GM21576 (cell line): ENCODE results near the gene RPL27A.

Experiments used
- ATAC-seq: cut with Tn5 transposase; IDR thresholded peaks from one replicate; pipeline ENCODE4 v1.9.1; 2021; ENCODE audit warnings: mild to moderate bottlenecking, moderate library complexity; ENCODE audit not compliant: unreplicated experiment

Gene RPL27A

GRCh38 chr11:8720352-8720751 lies 37.8 kb downstream of the RPL27A start:
- ATAC-seq, result no peak

- no peak for ATAC-seq
Observed at GRCh38 chr11:8720868-8721608, 38.4 kb downstream of the RPL27A start.

DNA sequence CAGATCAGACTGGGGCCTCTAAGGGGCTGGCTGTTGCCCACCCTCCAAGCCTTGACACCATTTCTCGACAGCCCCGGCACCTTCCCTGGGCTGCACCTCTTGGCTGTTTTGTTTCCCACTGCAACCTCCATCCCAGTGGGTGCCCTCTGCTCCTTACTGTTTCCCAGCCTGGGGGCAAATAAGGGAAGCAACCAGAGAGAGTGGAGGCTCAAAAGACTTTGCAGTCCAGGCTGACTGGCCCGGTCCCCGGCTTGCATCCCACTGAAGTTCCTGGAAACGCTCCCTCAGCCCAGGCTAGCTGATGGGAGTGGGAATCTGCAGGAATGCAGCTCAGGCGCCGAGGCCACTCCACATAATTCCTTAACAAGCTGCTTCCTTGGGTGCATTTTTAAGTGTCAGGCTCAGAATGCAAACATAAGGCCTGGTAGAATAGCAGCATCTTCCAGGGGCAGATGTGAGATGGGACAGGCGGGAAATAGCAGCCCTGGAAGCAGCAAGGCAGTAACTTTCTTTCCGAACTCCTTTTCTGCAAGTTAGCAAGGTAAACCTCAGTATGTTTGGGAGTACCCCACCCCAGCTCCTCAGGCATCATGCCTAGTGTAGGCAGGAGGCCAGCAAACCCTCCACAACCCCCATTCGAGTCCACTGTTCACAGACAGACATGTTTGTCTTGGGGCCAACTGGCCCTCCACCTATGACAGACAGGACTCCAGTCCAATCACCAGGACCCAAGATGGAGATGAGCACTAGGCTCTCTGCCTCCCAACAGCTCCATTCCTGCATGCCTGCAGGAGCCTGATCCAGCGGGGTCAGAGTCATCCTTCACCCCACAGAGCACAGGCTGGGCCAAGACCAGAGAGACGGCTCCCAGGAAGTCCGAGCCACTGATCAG lies 39.3 kb downstream of the RPL27A start:
- ATAC-seq, result no peak

- ATAC-seq, result no peak
Observed at GRCh38 chr11:8722809-8723208, 40.2 kb downstream of the RPL27A start.

DNA sequence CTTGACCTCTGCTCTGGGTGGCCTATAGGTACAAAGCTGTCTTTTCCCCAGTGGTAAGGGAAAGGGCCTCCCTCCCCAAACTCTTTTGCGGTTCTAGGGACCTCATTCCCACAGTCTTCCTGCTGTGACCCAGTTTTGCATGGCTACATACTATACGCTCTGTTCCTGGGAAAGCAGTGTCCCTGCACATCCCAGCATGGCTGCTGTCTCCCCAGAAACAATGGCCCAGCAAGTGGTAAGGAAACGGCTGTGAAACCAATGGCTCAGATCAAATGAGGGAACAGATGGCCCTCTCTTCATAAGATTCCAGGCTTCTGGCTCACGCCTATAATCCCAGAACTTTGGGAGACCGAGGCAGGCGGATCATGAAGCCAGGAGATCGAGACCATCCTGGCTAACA lies 41.1 kb downstream of the RPL27A start:
- no peak for ATAC-seq

DNA sequence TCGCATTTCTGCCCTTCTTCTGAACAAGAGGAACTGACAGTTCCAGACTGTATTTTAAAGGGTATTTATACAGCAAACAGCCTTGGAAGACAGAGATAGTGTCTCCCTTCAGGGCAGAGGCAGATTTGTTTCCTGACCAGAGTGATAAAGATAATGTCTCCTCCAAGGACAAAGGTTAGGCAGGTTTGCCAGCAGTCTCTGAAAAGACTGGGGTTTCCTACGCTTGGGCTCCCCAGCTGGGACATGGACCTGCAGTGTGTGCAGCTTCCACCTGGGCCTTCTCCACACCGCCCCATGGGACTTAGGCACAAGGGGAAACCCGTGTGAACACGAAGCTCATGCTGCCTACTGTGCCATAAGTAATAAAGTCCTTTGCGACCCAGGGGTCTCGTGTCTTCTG lies 42.1 kb downstream of the RPL27A start:
- no peak for ATAC-seq

DNA sequence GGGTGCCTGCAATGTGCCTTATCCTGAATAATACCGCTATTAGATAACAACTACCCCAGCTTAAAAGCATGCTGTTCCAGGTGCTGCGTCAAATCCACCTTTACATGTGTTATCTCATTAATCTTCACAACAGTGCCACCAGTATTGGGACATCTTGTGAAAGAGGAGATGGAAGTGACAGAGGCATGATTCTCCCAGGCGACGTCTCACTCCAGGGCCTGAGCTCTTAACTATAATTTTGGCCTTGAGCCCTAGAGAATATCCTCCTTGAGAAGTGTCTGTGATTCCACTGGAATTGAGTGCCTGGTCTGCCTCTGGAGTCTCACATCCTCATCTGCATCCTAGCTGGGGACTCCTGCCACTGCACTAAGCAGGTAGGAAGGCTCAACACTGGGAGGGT lies 43.8 kb downstream of the RPL27A start:
- ATAC-seq, result no peak

GRCh38 chr11:8728563-8728962 lies 46.0 kb downstream of the RPL27A start:
- ATAC-seq, result no peak

- ATAC-seq, result no peak
Observed at GRCh38 chr11:8729067-8729466, 46.5 kb downstream of the RPL27A start.

GRCh38 chr11:8729837-8730696 lies 47.5 kb downstream of the RPL27A start:
- ATAC-seq, result no peak

GRCh38 chr11:8730697-8731020 lies 48.1 kb downstream of the RPL27A start:
- no peak for ATAC-seq

GRCh38 chr11:8731647-8732323 lies 49.2 kb downstream of the RPL27A start:
- no peak for ATAC-seq

DNA sequence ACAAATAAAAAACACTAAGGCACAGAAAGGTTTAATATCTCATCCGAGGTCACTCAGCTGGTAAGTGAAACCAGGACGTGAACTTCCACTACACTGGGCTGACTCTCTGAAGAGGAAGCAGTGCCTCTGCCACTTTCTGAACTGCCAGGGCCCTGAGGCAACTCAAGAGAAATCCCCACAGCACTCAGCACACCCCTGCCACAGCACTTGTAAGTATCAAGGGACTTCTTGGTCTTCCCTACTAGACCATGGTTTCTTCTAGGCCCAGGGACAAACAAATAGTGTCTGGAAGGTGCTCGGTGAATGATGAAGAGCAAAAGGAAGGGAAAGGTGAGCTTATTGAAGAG lies 49.7 kb downstream of the RPL27A start:
- ATAC-seq, result peak; percentile 85

DNA sequence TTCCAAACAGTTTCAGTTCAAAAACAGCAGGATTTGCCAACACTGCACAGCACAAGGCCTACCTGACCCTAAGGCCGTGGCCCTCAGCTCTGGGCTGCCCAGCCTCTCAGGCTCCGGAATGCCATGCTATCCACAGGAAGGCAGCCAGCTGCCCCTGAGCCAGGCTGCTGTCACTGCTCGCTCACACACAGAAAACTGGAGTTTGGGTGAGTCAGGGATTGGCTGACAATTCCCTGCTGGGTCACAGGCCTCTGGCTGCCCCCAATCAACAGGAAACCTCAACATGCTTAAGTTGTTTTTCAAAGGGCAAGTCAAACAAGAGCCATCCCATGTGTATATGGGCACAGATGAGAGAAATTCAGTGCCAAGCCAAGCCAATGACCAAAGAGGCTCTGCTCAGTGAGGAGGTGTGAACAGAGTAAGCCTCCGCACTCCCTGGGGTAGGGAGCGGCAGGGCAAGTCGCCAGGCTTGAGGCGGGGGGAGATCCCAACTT lies 50.2 kb downstream of the RPL27A start:
- ATAC-seq, result no peak

GRCh38 chr11:8733852-8734251 lies 51.3 kb downstream of the RPL27A start:
- ATAC-seq, result no peak

DNA sequence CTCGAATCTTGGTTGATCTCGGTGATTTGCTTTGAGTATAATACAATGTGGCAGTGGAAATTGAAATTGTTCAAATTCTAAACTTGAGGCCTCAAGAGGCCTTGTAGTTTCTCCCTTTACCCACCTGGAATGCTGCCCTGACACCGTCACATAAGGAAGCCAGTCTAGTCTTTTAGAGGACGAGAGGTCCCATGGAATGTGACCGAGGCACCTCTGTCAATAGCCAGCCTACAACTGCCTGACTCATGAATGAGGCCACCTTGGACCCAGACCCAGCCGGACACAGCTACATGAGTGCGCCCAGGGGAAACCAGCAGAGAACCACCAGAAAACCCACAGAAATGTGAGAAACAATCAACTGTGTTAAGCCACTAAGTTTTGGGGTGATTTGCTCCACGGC lies 52.5 kb downstream of the RPL27A start:
- no peak for ATAC-seq

- no peak for ATAC-seq
Observed at GRCh38 chr11:8739309-8739793, 56.8 kb downstream of the RPL27A start.
